ENCODE results near the gene RIMBP3C. TPM values are rescaled to one million over a fixed set of nuclear protein-coding genes. Genes with fewer than 3 reads are reported as not detected.
"Not testable (repeated sequence)": the region's sequence is repeated elsewhere in the genome, so short reads cannot be mapped to it uniquely, and the experiment has no call there.

The RIMBP3C gene
- total RNA-seq, 1 experiment from 2014 or later = 0.13 TPM

DNA sequence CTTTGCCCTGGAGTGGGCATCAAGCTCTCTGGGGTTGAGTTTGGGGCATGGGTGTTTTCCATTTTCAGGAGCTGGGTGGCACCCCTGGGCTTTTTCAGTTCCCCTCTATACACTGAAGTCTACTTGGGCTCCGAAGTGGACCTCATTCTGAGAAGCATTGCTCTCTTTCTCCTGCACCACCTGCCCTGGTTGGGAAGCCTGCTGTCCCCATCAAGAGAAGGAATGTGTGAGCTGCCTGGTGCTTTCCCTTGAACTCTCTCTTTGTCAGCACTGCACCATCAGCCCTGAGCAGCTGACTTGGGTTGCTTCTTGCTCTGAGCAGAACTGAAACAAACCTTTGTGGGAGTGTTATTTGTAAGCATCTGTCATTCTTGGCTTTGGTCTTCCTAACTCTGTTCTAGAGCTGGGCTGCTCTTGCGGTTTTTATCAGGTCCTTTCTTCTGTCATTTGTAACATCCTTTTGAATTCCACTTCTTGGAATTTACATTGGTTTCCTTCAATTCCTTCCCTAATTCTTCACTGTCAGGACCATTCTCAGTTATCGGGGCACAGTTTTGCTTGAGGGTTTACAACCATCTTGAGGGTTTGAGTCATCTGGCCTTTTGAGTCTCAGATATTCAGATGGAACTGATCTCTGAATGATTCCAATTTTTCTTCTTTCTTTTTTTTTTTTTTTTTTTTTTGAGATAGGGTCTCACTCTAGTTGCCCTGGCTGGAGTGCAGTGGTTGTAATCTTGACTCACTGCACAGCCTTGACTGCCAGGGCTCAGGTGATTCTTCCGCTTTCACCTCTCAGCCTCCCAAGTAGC, 36.7 kb upstream of the RIMBP3C start:
- H3K4me1 ChIP-seq (replicated peaks; ENCODE audit: insufficient read depth) = no peaks in the 10 kb centered on the region
- intact Hi-C loops (cut with micrococcal nuclease; ENCODE audit: unreplicated experiment) = no loop called here
- H4K20me1 ChIP-seq (ENCODE audit: insufficient read depth) = peaks cover 76% of the 10 kb centered on the region
- ChIA-PET POLR2A (ENCODE audit: unreplicated experiment) (no interaction called here), CTCF (no interaction called here)
- no peaks in the 10 kb centered on the region for H3F3A ChIP-seq (ENCODE audit: insufficient read depth, low read depth)
- H3K27ac ChIP-seq = no peak overlapping the region
- no peak overlapping the region for H3K4me2 ChIP-seq
- H3K9me2 ChIP-seq (ENCODE audit: insufficient read depth) = no peaks in the 10 kb centered on the region
- BruUV-seq (replicated peaks) = no TSS peak
- no peak overlapping the region for H2AFZ ChIP-seq
- no peaks in the 10 kb centered on the region; the same call in 1 of the 2 replicates for H3K36me3 ChIP-seq (ENCODE audit: low read depth)
- no peak for DNase-seq
- peaks cover 85% of the 10 kb centered on the region for H3K79me2 ChIP-seq (ENCODE audit: low read depth)
- no peak overlapping the region for H3K4me3 ChIP-seq
- TF ChIP-seq EZH2 (IDR thresholded peaks at IDR 0.05; ENCODE audit: low read depth) = no peak
- TF ChIP-seq, protein P1, sequence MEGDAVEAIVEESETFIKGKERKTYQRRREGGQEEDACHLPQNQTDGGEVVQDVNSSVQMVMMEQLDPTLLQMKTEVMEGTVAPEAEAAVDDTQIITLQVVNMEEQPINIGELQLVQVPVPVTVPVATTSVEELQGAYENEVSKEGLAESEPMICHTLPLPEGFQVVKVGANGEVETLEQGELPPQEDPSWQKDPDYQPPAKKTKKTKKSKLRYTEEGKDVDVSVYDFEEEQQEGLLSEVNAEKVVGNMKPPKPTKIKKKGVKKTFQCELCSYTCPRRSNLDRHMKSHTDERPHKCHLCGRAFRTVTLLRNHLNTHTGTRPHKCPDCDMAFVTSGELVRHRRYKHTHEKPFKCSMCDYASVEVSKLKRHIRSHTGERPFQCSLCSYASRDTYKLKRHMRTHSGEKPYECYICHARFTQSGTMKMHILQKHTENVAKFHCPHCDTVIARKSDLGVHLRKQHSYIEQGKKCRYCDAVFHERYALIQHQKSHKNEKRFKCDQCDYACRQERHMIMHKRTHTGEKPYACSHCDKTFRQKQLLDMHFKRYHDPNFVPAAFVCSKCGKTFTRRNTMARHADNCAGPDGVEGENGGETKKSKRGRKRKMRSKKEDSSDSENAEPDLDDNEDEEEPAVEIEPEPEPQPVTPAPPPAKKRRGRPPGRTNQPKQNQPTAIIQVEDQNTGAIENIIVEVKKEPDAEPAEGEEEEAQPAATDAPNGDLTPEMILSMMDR (conservative IDR thresholded peaks at IDR 0.05) = no peak
- H3K27me3 ChIP-seq (ENCODE audit: insufficient read depth, low read depth) = no peaks in the 10 kb centered on the region
- H3K9me3 ChIP-seq (ENCODE audit: insufficient read depth, low read depth) = no peaks in the 10 kb centered on the region

DNA sequence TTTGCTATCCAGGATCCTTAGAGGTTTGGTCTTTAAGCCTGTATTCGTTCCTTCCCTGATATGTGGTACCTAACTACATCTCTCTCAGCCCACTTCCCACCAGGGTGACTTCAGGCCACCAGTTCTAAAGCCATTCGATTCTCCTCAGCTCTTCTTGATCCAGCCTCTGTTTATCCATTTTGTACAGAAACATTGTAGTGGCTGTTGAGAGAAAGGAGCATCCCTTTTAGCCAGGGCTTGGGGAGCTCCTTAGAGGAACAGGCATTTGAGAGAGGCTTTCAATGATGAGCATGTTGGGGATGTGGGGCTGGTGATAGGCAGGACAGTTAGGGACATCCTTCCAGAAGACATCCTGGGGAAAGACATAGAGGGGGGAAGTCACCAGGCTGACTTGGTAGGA, 34.1 kb upstream of the RIMBP3C start:
- peaks cover 74% of the 10 kb centered on the region for H4K20me1 ChIP-seq (ENCODE audit: insufficient read depth)
- H3K4me2 ChIP-seq = no peak overlapping the region
- H3K27ac ChIP-seq = no peak overlapping the region
- no peak overlapping the region for H2AFZ ChIP-seq
- intact Hi-C loops (cut with micrococcal nuclease; ENCODE audit: unreplicated experiment) = no loop called here
- H3F3A ChIP-seq (ENCODE audit: insufficient read depth, low read depth) = 0 out of 2 replicates have a peak, but pooled peaks cover 2% of the 10 kb centered on the region
- DNase-seq = no peak
- POLR2A ChIA-PET (ENCODE audit: unreplicated experiment) = no interaction called here
- no peaks in the 10 kb centered on the region for H3K27me3 ChIP-seq (ENCODE audit: insufficient read depth, low read depth)
- peaks cover 89% of the 10 kb centered on the region for H3K79me2 ChIP-seq (ENCODE audit: low read depth)
- no peak overlapping the region for H3K4me3 ChIP-seq
- BruUV-seq (replicated peaks) = no TSS peak
- CTCF ChIA-PET = no interaction called here
- H3K36me3 ChIP-seq (ENCODE audit: low read depth) = no peaks in the 10 kb centered on the region
- H3K9me3 ChIP-seq (ENCODE audit: insufficient read depth, low read depth) = no peaks in the 10 kb centered on the region
- H3K9me2 ChIP-seq (ENCODE audit: insufficient read depth) = no peaks in the 10 kb centered on the region
- TF ChIP-seq, protein P1 (conservative IDR thresholded peaks at IDR 0.05) = no peak
- no peak for TF ChIP-seq EZH2 (IDR thresholded peaks at IDR 0.05; ENCODE audit: low read depth)
- no peaks in the 10 kb centered on the region for H3K4me1 ChIP-seq (replicated peaks; ENCODE audit: insufficient read depth)

DNA sequence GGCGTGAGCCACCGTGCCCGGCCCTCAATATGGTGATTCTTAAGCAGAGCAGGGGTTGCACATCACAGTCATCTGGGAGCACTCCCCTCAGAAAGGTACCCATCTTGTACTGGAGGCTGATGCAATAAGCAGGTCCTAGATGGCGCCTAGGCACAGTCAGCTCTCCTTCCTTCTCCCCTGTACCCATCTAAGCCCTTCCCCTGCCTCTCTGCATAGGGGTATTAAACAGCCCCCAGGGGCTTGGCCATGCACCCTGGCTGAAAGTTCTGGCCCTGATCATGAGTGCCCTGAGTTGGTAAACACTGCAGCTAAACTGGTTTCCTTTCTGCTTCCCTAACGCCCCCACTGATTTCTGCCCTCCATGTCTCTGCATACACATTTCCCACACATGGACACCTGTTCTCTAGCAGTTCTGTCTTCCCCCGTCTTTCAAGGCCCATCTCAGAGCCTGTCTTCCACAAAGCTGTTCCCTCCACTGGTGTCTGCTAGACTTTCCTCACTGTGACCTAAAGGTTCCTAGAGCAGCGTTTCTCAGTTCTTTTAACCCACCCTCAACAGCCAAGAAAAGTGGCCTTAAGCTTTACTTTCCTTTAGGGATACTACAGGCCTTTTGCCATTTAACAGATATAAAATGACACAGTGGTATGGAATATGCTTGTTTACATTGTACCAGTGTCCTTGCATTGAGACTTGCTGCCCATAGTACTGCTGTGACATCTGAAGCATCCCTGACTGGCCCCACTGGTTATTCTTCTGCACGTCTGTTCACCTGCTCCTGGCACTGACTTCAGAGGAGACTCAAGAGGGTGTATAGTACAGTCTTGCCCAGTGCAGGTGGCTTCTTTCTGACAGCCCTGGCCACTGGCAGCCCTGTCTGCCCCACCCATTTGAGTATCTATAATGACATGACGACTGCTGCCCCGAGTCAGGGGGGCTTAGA, 31.8 kb upstream of the RIMBP3C start:
- Histone ChIP-seq H3K36me3 (ENCODE audit: low read depth) (no peaks in the 10 kb centered on the region), H3K9me3 (ENCODE audit: insufficient read depth, low read depth) (no peaks in the 10 kb centered on the region), H3K79me2 (ENCODE audit: low read depth) (peaks cover 95% of the 10 kb centered on the region), H3F3A (ENCODE audit: insufficient read depth, low read depth) (peaks cover 12% of the 10 kb centered on the region; the same call in 1 of the 2 replicates), H3K9me2 (ENCODE audit: insufficient read depth) (no peaks in the 10 kb centered on the region), H3K27ac (no peak overlapping the region), H3K4me2 (no peak overlapping the region), H2AFZ (no peak overlapping the region), H3K27me3 (ENCODE audit: insufficient read depth, low read depth) (no peaks in the 10 kb centered on the region), H3K4me3 (no peak overlapping the region), H4K20me1 (ENCODE audit: insufficient read depth) (peaks cover 80% of the 10 kb centered on the region), H3K4me1 (replicated peaks; ENCODE audit: insufficient read depth) (peaks cover 17% of the 10 kb centered on the region)
- TF ChIP-seq, protein P1 (conservative IDR thresholded peaks at IDR 0.05) = no peak
- TF ChIP-seq EZH2 (IDR thresholded peaks at IDR 0.05; ENCODE audit: low read depth) = no peak
- DNase-seq = no peak
- ChIA-PET CTCF (no interaction called here), POLR2A (ENCODE audit: unreplicated experiment) (no interaction called here)
- BruUV-seq (replicated peaks) = no TSS peak
- intact Hi-C loops (cut with micrococcal nuclease; ENCODE audit: unreplicated experiment) = no loop called here

DNA sequence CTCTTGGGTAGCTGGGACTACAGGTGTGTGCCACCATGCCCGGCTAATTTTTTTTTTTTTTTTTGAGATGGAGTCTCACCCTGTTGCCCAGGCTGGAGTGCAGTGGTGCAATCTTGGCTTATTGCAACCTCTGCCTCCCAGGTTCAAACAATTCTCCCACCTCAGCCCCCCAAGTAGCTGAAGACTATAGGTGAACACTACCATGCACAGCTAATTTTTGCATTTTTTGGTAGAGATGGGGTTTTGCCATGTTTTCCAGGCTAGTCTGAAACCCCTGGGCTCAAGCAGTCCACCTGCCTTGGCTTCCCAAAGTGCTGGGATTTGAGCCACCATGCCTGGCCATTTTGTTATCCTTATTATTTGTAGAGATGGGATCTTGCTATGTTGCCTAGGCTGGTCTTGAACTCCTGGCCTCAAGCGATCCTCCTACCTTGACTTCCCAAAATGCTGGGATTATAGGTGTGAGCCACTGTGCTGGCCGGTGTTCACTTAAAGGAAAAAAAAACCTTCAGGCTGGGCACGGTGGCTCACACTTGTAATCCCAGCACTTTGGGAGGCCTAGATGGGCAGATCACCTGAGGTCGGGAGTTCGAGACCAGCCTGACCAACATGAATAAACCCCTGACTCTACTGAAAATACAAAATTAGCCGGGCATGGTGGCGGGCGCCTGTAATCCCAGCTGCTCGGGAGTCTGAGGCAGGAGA, 29.9 kb upstream of the RIMBP3C start:
- H3K4me3 ChIP-seq; H3K9me3 ChIP-seq (ENCODE audit: insufficient read depth, low read depth); H2AFZ ChIP-seq; BruUV-seq (replicated peaks); DNase-seq; H3K27ac ChIP-seq; CTCF ChIA-PET; H3K9me2 ChIP-seq (ENCODE audit: insufficient read depth); H3K4me2 ChIP-seq; POLR2A ChIA-PET (ENCODE audit: unreplicated experiment); H3K27me3 ChIP-seq (ENCODE audit: insufficient read depth, low read depth); intact Hi-C loops (cut with micrococcal nuclease; ENCODE audit: unreplicated experiment); H3K36me3 ChIP-seq (ENCODE audit: low read depth): not testable (repeated sequence)
- H3K79me2 ChIP-seq (ENCODE audit: low read depth) = peaks cover 95% of the 10 kb centered on the region
- H3F3A ChIP-seq (ENCODE audit: insufficient read depth, low read depth) = peaks cover 12% of the 10 kb centered on the region; the same call in 1 of the 2 replicates
- peaks cover 17% of the 10 kb centered on the region for H3K4me1 ChIP-seq (replicated peaks; ENCODE audit: insufficient read depth)
- H4K20me1 ChIP-seq (ENCODE audit: insufficient read depth) = peaks cover 77% of the 10 kb centered on the region

Measured in PC-9 (cell line).